ENCODE data around the gene NAPSA. TPM values are rescaled to one million over a fixed set of nuclear protein-coding genes. Genes with fewer than 3 reads are reported as not detected.

The NAPSA gene
- total and polyA plus RNA-seq, 7 donors, result 0.55 to 2.4 (median 0.95) TPM; not detected in 2

DNA sequence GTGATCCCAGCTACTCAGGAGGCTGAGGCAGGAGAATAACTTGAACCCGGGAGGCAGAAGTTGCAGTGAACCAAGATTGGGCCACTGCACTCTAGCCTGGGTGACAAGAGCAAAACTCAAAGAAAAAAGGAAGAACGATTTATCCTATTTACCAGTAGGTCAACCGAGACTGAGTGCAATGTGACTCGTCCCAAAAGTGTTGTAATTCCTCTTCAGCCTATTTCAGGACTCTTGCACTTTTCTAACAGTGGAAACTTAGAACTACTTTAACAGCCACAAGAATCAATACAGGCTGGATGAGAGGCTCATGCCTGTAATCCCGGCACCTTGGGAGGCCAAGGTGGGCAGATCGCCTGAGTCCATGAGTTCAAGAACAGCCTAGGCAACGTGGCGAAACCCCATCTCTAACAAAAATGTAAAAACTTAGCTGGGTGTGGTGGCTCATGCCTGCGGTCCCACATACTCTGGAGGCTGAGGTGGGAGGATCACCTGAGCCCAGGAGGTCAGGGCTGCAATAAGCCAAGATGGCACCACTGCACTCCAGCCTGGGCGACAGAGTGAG is 6.6 kb upstream of the NAPSA start:
- Histone ChIP-seq H3K4me1 (peaks cover 0 to 15% (median 7%) of the 10 kb centered on the region in 4 donors), H3K9me3 (no peaks in the 10 kb centered on the region), H3K27me3 (no peaks in the 10 kb centered on the region), H3K27ac (no peak overlapping the region), H3K4me3 (no peak overlapping the region), H3K36me3 (no peaks in the 10 kb centered on the region)
- TF ChIP-seq POLR2AphosphoS5 (IDR thresholded peaks at IDR 0.05) (no peak), EP300 (IDR thresholded peaks at IDR 0.05) (no peak), POLR2A (IDR thresholded peaks at IDR 0.05) (no peak), CTCF (IDR thresholded peaks at IDR 0.05) (no peak)
- intact Hi-C loops (cut with DNase I), result no loop called here
- WGBS, 2 donors, result 85 to 87% methylated on average over 10 of the region's 10 CpGs
- no peak for DNase-seq

GRCh38 chr19:50368649-50369570 is 3.5 kb upstream of the NAPSA start:
- Histone ChIP-seq H3K36me3 (no peaks in the 10 kb centered on the region), H3K27ac (peak overlapping the region; percentile 67 to 84 (median 79)), H3K4me3 (peak overlapping the region; percentile 50 to 61 (median 58)), H3K27me3 (no peaks in the 10 kb centered on the region), H3K4me1 (peaks cover 0 to 5% (median 2%) of the 10 kb centered on the region in 4 donors), H3K9me3 (no peaks in the 10 kb centered on the region)
- 6 to 7% methylated on average over 34 of the region's 34 CpGs for WGBS, 2 donors
- intact Hi-C loops (cut with DNase I), result loop anchor here (1.0 to 10.0 kb wide), 5 partner anchors 45 to 356 kb away; partner anchors contain the start of genes CLEC11A and JOSD2
- TF ChIP-seq EP300 (IDR thresholded peaks at IDR 0.05) (no peak), CTCF (IDR thresholded peaks at IDR 0.05) (peak; percentile 65 to 93 (median 87)), POLR2A (IDR thresholded peaks at IDR 0.05) (no peak), POLR2AphosphoS5 (IDR thresholded peaks at IDR 0.05) (peak in 1 of 4 donors; percentile 7)
- DNase-seq, result peak; percentile 93

DNA sequence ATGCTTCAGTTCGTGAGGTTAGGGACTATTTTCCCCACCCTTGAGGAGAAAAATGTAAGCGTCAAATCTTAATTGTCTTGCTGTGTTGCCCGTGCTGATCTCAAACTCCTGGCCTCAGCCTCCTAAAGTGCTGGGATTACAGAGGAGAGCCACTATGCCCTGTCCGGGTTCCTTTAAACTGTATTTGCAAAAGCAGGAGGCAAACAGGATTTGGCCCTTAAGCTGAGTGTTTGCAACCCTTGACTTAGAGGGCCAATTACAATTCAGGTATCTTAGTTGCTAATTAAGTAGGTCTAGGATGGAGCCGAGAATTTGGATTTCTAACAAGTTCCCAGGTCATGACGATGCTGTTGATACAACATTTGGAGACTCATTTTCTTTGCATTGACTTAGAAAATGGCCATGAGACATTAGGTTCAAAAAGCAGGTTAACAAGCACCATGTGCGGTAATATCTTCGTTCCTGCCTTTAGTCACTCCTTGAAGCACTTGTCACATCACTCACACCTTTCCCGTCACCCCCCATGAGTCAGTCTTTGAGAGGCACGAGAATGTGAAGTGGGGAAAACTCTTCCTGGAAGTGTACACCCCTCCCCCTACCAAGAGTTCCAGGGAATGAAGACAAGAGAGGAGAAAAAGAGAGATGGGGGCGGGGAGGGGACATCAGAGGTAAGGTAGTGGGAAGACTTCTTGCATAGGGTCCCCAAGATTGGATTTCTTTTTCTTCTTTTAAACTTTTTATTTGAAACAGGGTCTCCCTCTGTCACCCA is 2.6 kb downstream of the NAPSA start:
- no peak for TF ChIP-seq EP300 (IDR thresholded peaks at IDR 0.05)
- TF ChIP-seq CTCF (IDR thresholded peaks at IDR 0.05), result no peak
- Histone ChIP-seq H3K9me3 (no peaks in the 10 kb centered on the region), H3K4me3 (no peak overlapping the region), H3K4me1 (peaks cover 0 to 12% (median 3%) of the 10 kb centered on the region in 4 donors), H3K27me3 (no peaks in the 10 kb centered on the region), H3K27ac (no peak overlapping the region), H3K36me3 (no peaks in the 10 kb centered on the region)
- WGBS, 2 donors, result 77 to 81% methylated on average over 11 of the region's 11 CpGs
- DNase-seq, result no peak
- intact Hi-C loops (cut with DNase I), result loop anchor here (10.0 kb wide), 1 partner anchor 362 kb away; the partner anchor contains the start of gene CLEC11A

DNA sequence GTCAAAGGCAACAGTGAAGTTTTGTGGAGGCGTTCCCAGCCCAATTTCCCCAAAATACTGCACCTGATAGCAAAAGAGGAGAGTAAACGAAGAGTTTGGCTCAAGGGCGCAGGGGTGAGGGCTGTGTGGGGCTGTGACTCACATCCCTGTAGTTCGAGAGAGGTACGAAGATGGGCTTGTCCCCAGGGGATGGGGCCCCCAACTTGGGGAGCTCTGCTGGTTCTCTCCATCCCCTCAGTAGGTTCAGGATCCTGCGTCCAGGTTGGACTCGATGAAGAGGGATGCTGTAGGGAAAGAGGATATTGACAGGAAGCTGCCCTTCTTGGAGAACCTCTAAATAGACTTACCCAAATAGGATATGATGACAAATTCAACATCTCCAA is 3.4 kb downstream of the NAPSA start:
- intact Hi-C loops (cut with DNase I), result loop anchor here (10.0 kb wide), 1 partner anchor 363 kb away; the partner anchor contains the start of gene CLEC11A
- Histone ChIP-seq H3K4me3 (no peak overlapping the region), H3K9me3 (no peaks in the 10 kb centered on the region), H3K27me3 (no peaks in the 10 kb centered on the region), H3K36me3 (no peaks in the 10 kb centered on the region), H3K4me1 (peaks cover 0 to 15% (median 10%) of the 10 kb centered on the region in 4 donors), H3K27ac (no peak overlapping the region)
- TF ChIP-seq CTCF (IDR thresholded peaks at IDR 0.05) (no peak), POLR2A (IDR thresholded peaks at IDR 0.05) (no peak), POLR2AphosphoS5 (IDR thresholded peaks at IDR 0.05) (no peak), EP300 (IDR thresholded peaks at IDR 0.05) (no peak)
- no peak for DNase-seq
- 92 to 94% methylated on average over 7 of the region's 7 CpGs for WGBS, 2 donors

Measured in sigmoid colon (tissue), 7 donors.